ENCODE data around the gene PCF11. TPM values are rescaled to one million over a fixed set of nuclear protein-coding genes. Genes with fewer than 3 reads are reported as not detected.
"Not testable (repeated sequence)": the region's sequence is repeated elsewhere in the genome, so short reads cannot be mapped to it uniquely, and the experiment has no call there.

The PCF11 gene
- total RNA-seq, 4 donors from 2014 or later = 53.1 to 153 (median 75.3) TPM

DNA sequence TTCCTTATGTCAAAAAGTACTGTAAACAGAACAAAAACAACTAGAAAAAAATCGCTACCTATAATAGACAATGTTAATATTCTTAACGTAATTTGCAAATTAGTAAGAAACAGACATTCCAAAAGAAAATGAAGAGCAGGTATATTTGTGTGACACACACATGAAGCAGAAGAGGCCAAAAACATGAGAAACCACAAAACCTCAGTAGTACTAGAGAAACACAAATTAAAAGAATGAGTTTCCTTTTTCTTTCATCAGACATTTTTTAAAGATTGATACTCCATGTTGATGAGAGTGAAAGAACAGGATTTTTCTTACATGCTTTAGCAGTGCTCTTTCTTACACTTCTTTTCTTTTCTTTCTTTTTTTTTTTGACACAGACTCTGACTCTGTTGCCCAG lies 34.2 kb upstream of the PCF11 start:
- no peak for DNase-seq
- H3K4me3 ChIP-seq = no peak overlapping the region
- no peaks in the 10 kb centered on the region for H3K27me3 ChIP-seq
- peaks cover 0 to 9% (median 0%) of the 10 kb centered on the region in 4 donors for H3K4me1 ChIP-seq
- H3K36me3 ChIP-seq = no peaks in the 10 kb centered on the region
- no peak overlapping the region for H3K27ac ChIP-seq
- no peak for TF ChIP-seq POLR2A (IDR thresholded peaks at IDR 0.05)
- TF ChIP-seq, protein P1, sequence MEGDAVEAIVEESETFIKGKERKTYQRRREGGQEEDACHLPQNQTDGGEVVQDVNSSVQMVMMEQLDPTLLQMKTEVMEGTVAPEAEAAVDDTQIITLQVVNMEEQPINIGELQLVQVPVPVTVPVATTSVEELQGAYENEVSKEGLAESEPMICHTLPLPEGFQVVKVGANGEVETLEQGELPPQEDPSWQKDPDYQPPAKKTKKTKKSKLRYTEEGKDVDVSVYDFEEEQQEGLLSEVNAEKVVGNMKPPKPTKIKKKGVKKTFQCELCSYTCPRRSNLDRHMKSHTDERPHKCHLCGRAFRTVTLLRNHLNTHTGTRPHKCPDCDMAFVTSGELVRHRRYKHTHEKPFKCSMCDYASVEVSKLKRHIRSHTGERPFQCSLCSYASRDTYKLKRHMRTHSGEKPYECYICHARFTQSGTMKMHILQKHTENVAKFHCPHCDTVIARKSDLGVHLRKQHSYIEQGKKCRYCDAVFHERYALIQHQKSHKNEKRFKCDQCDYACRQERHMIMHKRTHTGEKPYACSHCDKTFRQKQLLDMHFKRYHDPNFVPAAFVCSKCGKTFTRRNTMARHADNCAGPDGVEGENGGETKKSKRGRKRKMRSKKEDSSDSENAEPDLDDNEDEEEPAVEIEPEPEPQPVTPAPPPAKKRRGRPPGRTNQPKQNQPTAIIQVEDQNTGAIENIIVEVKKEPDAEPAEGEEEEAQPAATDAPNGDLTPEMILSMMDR (IDR thresholded peaks at IDR 0.05) = no peak
- no peaks in the 10 kb centered on the region for H3K9me3 ChIP-seq

DNA sequence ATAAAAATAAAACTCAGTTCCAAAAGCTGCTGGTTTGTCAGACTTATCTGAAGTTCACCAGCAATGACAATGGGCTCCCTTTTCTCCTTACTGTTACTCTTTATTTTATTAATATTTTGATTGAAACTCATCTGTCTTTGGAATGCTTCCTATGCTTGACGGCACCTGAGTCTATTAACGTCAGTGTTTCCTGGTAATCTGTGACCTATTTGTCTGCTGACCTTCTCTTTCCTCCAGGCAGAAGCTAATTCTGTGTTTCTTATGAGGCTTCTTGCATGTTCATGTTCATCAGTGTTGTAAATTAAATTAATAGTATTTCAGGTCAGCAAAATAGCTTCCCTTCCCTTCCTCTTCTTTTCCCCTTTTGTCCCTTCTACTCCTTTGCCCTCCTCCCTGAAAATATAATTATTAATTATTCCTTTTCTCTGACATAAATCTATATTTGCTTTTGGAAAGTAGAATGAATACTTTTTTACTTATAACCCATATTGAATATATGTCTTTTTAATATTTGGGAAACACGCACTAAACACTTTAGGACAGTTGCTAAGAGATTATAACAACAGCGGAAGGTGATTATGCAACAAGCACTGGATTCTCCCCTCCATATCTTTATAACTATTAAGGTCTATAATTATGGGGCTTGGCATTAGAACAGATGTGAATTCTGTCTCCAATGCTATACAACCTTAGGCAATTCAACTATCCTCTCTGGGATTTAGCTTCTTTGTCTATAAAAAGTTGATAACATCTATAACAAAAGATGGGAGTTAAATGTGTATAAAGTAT lies 32.1 kb upstream of the PCF11 start:
- no peak for DNase-seq
- TF ChIP-seq, protein P1 (IDR thresholded peaks at IDR 0.05) = no peak
- no peak for TF ChIP-seq POLR2A (IDR thresholded peaks at IDR 0.05)

DNA sequence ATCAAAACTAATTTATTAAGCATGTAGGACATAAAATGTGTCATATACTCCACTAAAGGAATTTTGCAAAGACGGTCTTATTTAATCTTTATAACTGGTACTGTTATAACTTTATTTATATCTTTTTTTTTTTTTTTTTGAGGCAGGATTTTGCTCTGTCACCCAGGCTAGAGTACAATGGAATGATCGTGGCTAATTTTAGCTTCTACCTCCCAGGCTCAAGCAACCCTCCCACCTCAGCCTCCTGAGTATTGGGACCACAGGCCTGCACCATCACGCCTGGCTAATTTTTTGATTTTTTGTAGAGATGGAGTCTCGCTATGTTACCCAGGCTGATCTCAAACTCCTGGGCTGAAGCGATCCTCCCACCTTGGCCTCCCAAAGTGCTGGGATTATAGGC lies 31.4 kb upstream of the PCF11 start:
- Histone ChIP-seq H3K9me3 (no peaks in the 10 kb centered on the region), H3K36me3 (no peaks in the 10 kb centered on the region), H3K27me3 (no peaks in the 10 kb centered on the region), H3K4me3 (no peak overlapping the region), H3K4me1 (no peaks in the 10 kb centered on the region), H3K27ac (no peak overlapping the region)
- TF ChIP-seq, protein P1 (IDR thresholded peaks at IDR 0.05) = no peak
- TF ChIP-seq POLR2A (IDR thresholded peaks at IDR 0.05) = no peak
- no peak for DNase-seq

More for the DNA sequence above, 32.1 kb upstream of the PCF11 start:
- no peak overlapping the region for H3K4me3 ChIP-seq
- no peaks in the 10 kb centered on the region for H3K36me3 ChIP-seq
- H3K27me3 ChIP-seq = no peaks in the 10 kb centered on the region
- no peaks in the 10 kb centered on the region for H3K4me1 ChIP-seq
- no peak overlapping the region for H3K27ac ChIP-seq
- H3K9me3 ChIP-seq = no peaks in the 10 kb centered on the region

DNA sequence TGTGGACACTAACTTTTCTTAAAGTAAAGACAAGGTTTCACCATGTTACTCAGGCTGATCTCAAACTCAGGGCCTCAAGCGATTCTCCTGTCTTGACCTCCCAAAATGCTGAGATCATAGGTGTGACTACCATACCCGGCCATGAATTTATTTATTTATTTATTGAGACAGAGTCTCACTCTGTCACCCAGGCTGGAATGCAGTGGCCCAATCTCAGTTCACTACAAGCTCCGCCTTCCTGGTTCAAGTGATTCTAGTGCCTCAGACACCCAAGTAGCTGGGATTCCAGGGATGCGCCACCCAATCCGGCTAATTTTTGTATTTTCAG lies 29.7 kb upstream of the PCF11 start:
- Histone ChIP-seq H3K4me3 (no peak overlapping the region), H3K9me3 (no peaks in the 10 kb centered on the region), H3K36me3 (no peaks in the 10 kb centered on the region), H3K27ac (no peak overlapping the region), H3K27me3 (no peaks in the 10 kb centered on the region), H3K4me1 (no peaks in the 10 kb centered on the region)
- DNase-seq = no peak
- TF ChIP-seq, protein P1 (IDR thresholded peaks at IDR 0.05) = no peak
- TF ChIP-seq POLR2A (IDR thresholded peaks at IDR 0.05) = no peak

DNA sequence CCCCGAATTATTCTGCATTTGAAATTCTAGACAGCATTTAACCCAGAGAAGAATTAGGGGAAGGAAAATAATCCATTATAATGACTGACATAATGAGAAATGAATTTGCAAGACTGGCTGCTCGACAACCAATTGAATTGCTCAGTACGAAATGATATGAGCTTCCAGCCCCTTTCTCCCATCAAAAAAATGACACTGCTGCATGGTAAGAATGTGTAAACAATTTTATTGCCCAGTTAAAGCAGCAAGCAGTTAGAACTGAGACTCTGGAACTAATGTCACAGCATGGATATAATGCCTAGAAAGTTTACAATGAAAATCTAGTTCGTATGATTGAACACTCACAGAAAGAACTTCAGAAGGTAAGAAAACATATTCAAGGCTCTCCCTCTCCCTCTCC lies 24.7 kb upstream of the PCF11 start:
- Histone ChIP-seq H3K27ac (no peak overlapping the region), H3K27me3 (no peaks in the 10 kb centered on the region), H3K36me3 (no peaks in the 10 kb centered on the region), H3K4me1 (no peaks in the 10 kb centered on the region), H3K9me3 (no peaks in the 10 kb centered on the region), H3K4me3 (no peak overlapping the region)
- DNase-seq = no peak
- TF ChIP-seq POLR2A (IDR thresholded peaks at IDR 0.05) = no peak
- TF ChIP-seq, protein P1 (IDR thresholded peaks at IDR 0.05) = no peak

DNA sequence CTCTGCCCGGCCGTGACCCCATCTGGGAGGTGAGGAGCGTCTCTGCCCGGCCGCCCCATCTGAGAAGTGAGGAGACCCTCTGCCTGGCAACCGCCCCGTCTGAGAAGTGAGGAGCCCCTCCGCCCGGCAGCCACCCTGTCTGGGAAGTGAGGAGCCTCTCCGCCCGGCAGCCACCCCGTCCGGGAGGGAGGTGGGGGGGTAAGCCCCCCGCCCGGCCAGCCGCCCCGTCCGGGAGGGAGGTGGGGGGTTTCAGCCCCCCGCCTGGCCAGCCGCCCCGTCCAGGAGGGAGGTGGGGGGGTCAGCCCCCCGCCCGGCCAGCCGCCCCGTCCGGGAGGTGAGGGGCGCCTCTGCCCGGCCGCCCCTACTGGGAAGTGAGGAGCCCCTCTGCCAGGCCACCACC lies 23.7 kb upstream of the PCF11 start:
- DNase-seq, H3K9me3 ChIP-seq, H3K27me3 ChIP-seq, H3K27ac ChIP-seq, H3K36me3 ChIP-seq, H3K4me1 ChIP-seq, H3K4me3 ChIP-seq: not testable (repeated sequence)

Data from Peyer's patch (tissue), 4 donors.